Activated gamma-delta T cell (primary cell): ENCODE data around the gene SERP2.

Experiments
- DNase-seq: peaks from one replicate; lab custom pipeline; 2025; lab: John Stamatoyannopoulos, UW

Gene SERP2

GRCh38 chr13:44388427-44389059, 14.9 kb downstream of the SERP2 start:
- DNase-seq = no peak

DNA sequence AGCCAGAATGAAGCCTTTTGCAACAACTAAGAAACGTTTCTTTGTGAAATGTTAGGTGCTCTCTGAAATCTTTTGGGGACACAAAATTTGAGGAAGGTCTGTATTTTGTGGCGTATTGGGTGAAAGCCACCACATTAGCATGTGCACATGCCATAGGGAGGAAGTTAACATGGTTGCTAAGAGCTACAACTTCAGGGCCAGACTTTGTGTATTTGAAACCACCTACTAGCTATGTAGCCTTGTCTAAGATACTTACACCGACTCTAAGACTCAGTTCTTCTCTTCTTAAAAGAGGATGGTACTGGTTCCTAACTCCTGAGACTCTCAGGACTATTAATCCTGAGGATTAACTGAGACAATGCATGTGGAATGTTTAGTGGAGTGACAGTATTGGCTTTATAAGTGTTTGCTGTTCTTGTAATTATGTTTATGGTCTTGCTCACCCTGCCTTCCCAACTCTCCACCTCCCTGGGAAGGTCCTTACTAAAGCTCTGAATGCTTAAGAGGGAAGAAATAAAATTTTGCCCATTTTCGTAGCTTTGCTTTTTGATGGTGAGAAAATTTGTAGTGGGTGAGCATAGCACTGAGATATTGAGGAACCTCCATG, 15.5 kb downstream of the SERP2 start:
- DNase-seq = no peak

- no peak for DNase-seq
Observed at GRCh38 chr13:44389876-44390275, 16.3 kb downstream of the SERP2 start.

DNA sequence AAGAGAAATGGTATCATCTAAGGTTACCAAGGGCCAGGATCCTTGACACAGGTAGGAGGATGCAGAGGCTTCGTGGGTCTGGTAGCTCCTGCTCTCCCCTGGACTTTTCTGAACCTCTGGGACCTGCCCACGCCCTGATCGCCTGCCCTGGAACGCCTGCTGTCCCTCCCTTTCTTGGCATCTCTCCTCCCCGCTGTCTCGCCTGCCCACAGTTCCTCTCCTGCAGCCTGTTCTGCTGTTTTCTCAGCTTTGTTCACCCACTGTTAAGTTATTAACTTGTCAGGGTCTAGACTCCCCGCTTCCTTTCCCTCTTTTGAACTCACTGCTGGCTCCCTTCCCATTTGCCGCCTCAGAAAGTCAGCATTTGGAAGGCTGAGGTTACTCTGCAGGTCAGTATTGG, 19.8 kb downstream of the SERP2 start:
- no peak for DNase-seq

DNA sequence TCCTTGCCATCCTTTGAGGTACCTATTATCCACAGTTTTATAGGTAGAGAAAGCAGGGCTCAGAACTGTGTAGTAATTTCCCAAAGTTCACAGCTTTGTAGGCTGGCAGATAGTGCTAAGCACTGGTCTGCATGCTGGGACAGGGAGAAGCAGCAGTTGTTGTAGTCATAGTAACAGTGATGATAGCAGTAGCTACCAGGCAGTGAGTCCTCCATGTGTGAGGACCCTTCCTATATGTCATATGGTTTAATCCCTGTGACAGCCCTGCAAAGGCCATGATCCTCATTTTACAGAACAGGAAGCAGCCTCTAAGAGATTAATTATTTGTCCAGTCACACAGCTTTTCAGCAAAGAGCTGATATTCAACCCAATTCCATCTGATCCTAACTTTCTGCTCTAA, 21.0 kb downstream of the SERP2 start:
- DNase-seq = no peak

GRCh38 chr13:44395976-44396694, 22.5 kb downstream of the SERP2 start:
- no peak for DNase-seq

DNA sequence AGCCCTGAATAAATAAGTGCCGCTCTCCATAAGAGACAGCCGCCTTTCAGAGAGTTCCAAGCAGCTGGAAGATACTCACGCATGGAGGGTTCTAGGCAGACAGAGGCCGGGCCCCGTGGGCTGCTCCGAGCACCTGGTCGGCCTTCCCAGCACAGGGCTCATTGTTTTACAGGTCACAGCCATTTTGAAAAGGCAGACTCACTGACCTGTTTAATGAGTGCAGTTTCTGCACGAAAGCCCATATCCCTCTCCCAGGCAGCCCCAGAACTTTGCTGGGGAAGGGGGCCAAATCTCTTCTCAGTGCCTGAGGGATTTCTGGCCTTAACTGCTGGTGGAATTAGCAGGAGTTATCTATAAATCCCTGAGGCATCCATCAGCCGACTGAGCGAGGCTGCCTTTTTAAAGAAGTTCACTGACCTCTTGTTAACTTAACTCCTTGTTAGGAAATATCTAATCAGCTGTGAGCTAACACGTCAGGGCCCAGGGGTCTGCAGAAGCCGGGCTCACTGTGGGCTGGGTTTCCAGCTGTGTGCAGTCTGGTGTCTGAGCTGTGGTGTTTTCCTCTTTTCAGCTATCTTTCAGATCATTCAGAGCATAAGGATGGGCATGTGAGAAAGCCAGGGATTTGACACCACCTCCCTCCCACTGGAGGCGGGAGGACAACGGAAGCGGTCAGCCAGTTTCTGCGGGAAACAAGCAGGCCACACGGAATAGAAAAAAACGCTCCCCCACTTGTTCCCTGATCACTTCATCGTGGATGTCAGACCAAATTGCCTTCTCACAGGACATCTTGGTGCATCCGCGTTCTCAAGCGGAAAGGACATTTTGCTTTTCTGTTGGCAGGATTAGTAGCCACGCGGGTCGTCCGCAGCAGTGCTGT, 23.3 kb downstream of the SERP2 start:
- no peak for DNase-seq

- no peak for DNase-seq
Observed at GRCh38 chr13:44397766-44398223, 24.2 kb downstream of the SERP2 start.

DNA sequence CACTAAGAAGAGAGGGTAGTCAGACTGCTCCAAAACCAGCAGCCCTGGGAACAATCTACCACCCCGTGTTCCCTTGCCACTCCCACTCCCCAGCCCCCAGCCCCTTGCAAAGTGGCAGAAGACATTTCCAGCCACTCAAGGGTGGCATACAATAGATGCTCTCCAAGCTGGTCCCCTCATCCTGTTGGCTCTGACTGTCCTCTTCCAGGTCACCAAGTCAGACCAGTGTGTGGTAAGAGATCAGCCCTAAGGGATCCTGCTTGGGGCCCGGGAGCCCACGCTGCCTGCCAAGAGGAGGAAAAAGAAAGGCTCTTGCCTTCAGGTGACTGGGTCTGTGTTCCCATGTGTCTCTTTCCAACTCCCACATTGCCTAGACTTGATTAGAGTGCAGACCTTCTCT, 25.0 kb downstream of the SERP2 start:
- DNase-seq = no peak

DNA sequence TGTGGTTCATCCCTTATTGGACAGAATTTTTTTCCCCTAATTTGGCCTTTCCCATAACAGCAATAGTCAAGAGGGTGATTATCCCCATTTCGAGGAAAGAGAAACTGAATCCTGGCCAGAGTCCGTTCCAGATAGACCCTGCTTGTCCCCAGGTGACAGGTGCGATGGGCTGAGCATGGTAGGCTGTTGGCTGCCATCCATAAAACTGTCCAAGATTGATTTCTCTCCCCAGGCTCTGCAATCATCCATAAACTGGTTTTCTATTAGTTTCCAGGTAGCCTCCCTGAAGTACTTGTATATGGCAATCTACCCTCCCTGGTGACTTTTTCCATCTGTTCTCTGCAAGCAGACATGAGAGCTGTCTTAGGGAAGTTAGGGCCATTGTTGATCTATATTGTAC, 25.4 kb downstream of the SERP2 start:
- DNase-seq = no peak

GRCh38 chr13:44400736-44401135, 27.1 kb downstream of the SERP2 start:
- DNase-seq = no peak

DNA sequence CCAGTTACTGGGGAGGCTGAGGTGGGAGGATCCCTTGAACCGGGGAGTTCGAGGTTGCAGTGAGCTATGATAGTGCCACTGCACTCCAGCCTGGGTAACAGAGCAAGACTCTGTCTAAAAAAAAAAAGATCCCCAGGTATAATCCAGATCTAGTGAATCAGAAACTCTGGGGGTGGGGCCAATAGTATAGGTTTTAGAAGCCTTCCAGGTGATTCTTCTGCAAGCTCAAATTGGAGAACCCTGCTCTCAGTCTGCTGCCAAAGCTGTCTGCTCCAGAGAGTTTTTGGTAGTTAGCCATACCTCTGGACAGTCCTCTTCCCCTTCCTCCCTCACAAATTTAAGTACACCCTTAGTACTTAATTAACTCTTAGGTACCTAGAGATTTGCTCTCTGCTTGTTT, 28.0 kb downstream of the SERP2 start:
- no peak for DNase-seq

DNA sequence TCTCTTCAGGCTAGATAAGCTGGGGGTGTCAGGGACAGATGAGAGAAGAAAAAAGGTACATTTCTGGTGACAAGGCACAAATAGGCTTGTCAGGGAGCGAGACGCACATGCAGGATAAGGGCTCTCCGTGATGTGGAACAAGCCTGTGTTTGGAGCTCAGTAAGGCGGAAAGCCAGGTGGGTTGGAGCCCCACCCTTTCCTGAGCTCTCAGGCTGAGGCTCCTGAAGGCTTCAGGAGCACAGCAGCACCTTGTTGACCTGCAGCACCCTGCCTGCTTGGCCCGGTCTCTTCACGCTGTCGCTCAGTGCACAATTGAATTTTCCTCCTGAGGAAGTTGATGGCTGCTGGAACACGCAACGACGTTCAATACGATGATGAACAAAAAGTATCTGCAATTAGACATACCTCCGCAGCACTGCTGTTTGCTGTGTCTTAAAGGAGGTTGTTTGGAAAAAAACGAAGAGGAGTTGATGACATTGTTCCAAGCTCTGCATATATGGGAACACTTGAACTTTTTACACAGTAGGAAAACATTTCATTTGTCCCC, 29.3 kb downstream of the SERP2 start:
- DNase-seq = no peak

DNA sequence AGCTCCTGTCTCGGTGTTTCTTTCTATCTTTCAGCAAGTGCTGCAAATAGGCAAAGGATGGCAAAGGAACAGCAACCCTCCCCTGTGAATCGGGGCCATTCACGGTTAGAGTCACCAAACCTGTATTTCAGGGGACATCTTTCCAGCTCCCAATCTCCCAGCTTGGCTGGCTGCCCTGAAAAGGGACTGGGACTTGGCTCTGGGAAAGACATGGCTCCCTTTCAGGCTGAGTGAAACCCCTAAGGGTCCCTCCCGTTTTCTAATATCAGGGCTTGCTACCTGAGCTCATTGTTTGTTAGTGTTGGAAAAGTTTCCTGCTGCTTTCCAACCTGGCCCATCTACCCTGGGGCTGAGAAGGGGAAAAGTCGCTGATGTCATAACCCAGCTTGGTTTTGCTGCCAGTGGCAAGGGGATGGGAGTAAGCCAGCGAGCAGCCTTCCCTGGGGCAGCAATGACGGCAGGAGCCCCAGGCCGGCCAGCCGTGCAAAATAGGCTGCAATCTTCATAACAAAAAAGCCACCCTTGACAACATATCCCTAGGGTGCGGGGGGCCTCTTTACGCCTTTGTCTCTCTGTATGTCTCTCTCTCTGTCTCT, 29.9 kb downstream of the SERP2 start:
- no peak for DNase-seq

DNA sequence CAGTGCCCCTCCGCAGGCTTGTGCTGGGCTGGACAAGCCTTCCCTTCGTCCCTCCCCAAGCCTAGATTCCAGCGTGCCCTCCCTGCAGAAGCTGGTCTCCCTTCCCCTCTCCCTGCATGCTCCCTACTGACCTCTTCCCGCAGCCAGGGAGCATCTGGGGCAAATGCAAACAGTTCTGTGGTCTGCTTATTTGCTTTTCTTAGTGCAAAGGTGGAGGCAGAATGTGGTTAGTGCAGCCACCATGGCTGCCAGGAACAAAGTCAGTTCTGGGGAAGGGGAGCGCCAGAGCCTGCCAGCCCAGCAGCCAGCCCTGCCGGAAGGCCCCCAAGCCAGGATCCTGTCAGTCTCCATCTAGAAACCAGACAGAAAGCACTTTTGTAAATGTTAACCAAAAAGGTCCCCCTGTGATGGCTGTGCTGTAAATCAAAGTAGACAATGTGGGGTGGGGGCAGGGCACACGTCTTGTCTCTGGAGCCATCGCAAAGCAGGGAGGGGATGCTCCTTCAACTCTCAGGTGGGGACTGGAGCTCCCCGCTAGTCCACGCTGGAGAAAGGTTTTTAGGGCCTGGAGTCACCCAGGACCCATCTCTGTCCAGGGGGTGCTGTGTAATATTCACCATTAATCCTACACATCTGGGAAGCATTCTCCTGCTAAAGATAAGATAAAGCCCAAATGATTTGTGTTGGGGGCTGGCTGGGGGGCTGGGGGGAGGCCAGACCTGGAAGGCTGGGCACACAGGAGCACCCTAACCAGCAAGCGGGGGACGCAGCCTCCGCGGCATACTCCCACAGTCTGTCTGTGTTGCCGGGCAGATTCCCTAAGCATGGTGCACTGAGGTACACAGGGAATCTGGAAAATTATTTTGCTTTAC, 30.9 kb downstream of the SERP2 start:
- DNase-seq = no peak

DNA sequence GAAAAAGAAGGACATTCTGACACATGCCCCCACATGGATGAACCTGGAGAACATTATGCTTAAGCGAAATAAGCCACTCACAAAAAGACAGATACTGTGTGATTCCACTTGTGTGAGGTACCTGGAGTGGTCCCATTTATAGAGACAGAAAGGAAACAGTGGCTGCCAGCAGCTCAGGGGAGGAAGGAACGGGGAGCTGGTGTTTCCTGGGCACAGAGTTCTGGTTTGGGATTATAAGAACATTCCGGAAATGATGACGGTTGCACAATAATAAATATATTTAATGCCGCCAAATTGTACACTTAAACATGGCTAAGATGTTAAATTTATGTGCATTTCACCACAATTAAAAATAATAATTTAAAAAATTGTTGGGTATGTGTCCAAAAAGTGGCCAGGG, 33.0 kb downstream of the SERP2 start:
- DNase-seq = no peak

DNA sequence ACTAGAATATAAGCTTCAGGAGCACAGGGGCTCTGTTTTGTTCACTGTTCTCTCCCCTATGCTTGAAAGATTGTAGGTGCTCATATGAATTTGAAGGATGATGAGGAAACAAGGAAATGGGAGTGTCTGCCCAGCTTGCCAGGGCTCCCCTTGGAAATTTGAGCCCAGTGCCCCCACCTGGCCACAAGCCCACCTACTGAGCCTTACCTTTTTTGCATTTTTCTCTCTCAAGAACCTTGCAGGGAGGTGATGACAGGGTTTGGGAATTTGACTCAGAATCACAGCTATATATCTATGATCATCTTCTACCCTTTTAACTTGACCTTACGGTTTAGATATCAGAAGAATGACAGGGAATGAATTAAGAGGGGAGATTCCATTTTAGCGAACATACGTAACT, 33.8 kb downstream of the SERP2 start:
- DNase-seq = no peak

DNA sequence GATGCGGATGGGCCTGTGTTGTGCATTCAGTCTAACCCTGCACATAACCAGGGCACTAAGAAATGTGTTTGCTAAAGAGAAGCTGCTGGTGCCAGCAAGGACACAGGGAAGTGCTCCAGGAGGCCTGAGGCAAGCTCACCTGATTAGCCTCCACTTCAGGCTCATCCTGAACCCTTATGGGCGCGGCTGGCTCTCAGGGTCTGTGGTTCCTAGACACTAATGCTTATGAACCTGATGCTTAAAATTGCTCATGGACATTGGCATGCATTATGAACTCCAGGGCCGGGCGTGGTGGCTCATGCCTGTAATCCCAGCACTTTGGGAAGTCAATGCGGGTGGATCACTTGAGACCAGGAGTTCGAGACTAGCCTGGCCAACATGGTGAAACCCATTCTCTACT, 34.3 kb downstream of the SERP2 start:
- no peak for DNase-seq

DNA sequence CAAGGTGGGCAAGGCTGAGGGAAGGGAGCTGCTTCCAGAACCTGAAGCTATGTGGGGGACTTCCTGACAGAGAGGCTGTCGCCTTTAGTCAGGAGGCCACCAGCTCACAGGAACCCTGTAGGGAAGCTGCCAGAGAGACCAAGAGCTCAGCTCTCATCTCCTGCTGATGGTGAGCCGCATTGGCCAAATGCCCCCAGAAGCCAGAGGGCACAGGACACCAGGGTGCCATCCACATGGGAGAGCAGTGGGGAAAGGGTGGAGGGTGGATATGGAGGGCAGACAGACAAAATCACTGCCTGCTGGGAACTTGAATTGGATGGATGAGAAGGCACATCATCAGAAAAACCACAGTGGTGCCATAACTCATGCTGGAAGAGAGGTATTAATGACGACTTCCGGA, 36.0 kb downstream of the SERP2 start:
- no peak for DNase-seq

DNA sequence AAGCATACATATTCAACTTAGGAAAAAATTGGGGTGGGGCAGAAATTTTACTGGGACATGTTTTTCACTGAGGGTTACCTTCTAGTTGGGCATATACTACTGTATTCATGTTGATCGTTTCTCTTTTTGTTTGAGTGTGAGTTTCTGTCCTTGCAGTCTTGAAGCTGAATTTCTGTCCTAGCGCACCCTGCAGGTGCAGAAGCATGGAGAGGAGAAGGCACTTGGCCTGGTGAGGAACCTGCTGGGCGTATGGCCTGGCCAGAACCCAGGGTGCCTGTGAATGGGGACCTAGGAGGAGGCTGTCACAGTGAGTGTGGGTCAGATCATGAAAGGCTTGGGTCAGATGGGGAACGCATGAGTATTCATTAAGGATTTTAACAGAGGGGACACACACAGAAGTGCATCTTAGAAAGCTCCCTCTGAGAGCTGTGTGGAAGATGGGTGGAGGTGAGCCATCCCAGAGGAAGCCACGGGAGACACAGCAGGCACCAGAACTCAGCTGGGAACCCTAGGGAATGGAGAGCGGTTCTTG, 36.8 kb downstream of the SERP2 start:
- DNase-seq = no peak
